Measurements from ENCODE around the gene ADAMTS3. TPM values are rescaled to one million over a fixed set of nuclear protein-coding genes. Genes with fewer than 3 reads are reported as not detected.

ADAMTS3 gene
- total RNA-seq, 1 donor from 2014 or later: 0.10 TPM

DNA sequence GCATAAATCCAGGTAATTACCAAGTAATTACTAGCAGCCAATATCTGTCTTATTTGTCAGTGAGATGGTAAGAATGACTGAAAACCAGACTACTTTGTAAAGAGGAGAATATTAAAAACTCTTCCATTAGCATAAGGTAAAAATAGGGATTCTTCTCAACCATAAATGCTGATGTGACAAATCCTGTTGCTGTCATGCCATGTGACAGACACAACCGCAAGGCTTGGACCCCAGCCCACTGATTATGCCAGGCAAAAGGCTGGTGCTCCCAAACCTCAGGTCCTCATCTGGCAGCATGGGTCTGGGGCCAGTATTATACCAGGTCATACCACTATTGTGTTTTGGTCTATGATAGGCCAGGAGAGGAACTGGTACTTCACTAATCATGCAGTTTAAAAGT, 181.1 kb downstream of the ADAMTS3 start:
- no peak for TF ChIP-seq CTCF (IDR thresholded peaks at IDR 0.05; ENCODE audit: partially characterized antibody, unreplicated experiment)

GRCh38 chr4:72383439-72383838, 185.6 kb downstream of the ADAMTS3 start:
- no peak for TF ChIP-seq CTCF (IDR thresholded peaks at IDR 0.05; ENCODE audit: partially characterized antibody, unreplicated experiment)
- H3K4me3 Mint-ChIP-seq (ENCODE audit: unreplicated experiment): no peak overlapping the region
- no peak for DNase-seq

More for the DNA sequence above, 181.1 kb downstream of the ADAMTS3 start:
- Mint-ChIP-seq H3K27me3 (ENCODE audit: unreplicated experiment) (peaks cover 1% of the 10 kb centered on the region), H3K9me3 (ENCODE audit: unreplicated experiment) (no peaks in the 10 kb centered on the region), H3K4me1 (ENCODE audit: low read depth, unreplicated experiment) (no peaks in the 10 kb centered on the region), H3K27ac (ENCODE audit: unreplicated experiment) (no peak overlapping the region), H3K36me3 (ENCODE audit: unreplicated experiment) (no peaks in the 10 kb centered on the region), H3K4me3 (ENCODE audit: unreplicated experiment) (no peak overlapping the region)
- DNase-seq: no peak

DNA sequence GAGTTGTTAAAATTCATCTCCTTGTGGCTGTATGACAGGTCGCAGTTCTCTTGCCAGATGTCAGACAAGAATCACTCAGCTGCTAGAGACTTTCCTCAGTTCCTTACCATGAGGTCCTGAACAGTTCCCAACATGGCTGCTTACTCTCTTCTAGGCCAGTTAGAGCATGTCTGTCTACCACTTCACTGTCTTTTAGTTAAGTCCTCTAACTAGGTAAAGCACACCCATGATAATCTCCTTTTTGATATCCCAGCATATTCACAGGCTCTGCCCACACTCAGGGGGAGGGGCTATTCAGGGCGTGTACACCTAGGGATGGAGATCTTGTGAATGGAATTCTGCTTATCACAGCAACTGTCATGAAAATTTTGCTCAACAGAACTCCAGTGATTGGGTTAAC, 190.1 kb downstream of the ADAMTS3 start:
- Mint-ChIP-seq H3K27me3 (ENCODE audit: unreplicated experiment) (no peaks in the 10 kb centered on the region), H3K9me3 (ENCODE audit: unreplicated experiment) (no peaks in the 10 kb centered on the region), H3K27ac (ENCODE audit: unreplicated experiment) (no peak overlapping the region), H3K4me1 (ENCODE audit: low read depth, unreplicated experiment) (no peaks in the 10 kb centered on the region), H3K4me3 (ENCODE audit: unreplicated experiment) (no peak overlapping the region), H3K36me3 (ENCODE audit: unreplicated experiment) (no peaks in the 10 kb centered on the region)
- DNase-seq: no peak
- no peak for TF ChIP-seq CTCF (IDR thresholded peaks at IDR 0.05; ENCODE audit: partially characterized antibody, unreplicated experiment)

More at GRCh38 chr4:72383439-72383838, 185.6 kb downstream of the ADAMTS3 start:
- Mint-ChIP-seq H3K4me1 (ENCODE audit: low read depth, unreplicated experiment) (no peaks in the 10 kb centered on the region), H3K36me3 (ENCODE audit: unreplicated experiment) (no peaks in the 10 kb centered on the region), H3K27ac (ENCODE audit: unreplicated experiment) (no peak overlapping the region), H3K9me3 (ENCODE audit: unreplicated experiment) (no peaks in the 10 kb centered on the region), H3K27me3 (ENCODE audit: unreplicated experiment) (no peaks in the 10 kb centered on the region)

DNA sequence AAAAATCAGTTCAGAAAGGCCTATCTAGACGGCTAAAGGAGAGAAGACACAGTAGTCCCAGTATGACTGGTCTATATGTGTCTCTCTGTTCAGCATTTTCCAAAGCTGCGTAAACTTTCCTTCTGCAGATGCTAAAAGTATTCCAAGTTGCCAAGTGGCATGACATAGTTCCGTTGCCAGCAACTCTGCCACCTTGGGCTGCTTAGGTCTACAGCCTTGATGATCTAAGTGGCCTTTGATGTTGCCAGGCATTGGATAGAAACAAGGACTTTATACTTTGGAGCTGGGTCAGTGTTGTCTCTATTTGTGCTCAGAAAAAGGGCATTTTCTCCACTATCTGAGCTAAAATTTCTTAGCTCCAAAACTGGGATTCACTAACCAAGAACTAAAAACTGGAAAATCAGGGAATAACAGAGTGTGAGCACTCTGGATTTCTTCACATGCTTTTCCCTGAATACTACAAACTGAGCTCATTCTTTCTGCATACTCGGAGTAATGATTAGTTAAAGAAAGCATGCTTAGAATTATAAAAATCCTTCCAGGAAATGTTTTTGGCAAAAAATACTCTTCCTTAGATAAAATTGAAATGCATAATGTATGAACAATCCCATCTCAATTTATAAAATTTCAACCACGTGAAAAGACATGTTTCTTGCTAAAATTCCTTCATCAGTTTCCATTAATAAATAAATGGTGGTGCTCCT, 191.4 kb downstream of the ADAMTS3 start:
- Mint-ChIP-seq H3K36me3 (ENCODE audit: unreplicated experiment) (no peaks in the 10 kb centered on the region), H3K4me3 (ENCODE audit: unreplicated experiment) (no peak overlapping the region), H3K9me3 (ENCODE audit: unreplicated experiment) (no peaks in the 10 kb centered on the region), H3K27me3 (ENCODE audit: unreplicated experiment) (no peaks in the 10 kb centered on the region), H3K4me1 (ENCODE audit: low read depth, unreplicated experiment) (no peaks in the 10 kb centered on the region), H3K27ac (ENCODE audit: unreplicated experiment) (no peak overlapping the region)
- DNase-seq: no peak
- TF ChIP-seq CTCF (IDR thresholded peaks at IDR 0.05; ENCODE audit: partially characterized antibody, unreplicated experiment): no peak

DNA sequence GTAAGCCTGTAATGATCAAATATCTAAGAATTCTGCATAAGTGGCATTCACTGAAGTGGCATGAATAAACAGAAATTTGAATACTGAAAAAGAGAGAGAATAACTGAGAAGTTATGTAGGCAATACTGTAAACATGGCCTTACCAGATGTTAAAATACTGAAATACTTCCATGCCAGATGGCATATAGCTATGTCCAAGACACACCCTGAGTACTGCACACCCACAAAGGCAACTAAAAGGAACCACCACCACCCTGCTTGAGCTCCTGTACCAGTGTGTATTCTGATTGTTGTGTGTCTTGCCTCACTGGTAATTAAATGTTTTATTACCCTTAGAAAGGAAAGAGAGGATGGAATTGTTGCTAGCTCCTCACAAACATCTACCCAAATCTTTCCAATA, 192.1 kb downstream of the ADAMTS3 start:
- H3K9me3 Mint-ChIP-seq (ENCODE audit: unreplicated experiment): no peaks in the 10 kb centered on the region
- no peak overlapping the region for H3K4me3 Mint-ChIP-seq (ENCODE audit: unreplicated experiment)
- no peak for DNase-seq
- no peak overlapping the region for H3K27ac Mint-ChIP-seq (ENCODE audit: unreplicated experiment)
- H3K4me1 Mint-ChIP-seq (ENCODE audit: low read depth, unreplicated experiment): no peaks in the 10 kb centered on the region
- H3K36me3 Mint-ChIP-seq (ENCODE audit: unreplicated experiment): no peaks in the 10 kb centered on the region
- no peaks in the 10 kb centered on the region for H3K27me3 Mint-ChIP-seq (ENCODE audit: unreplicated experiment)
- TF ChIP-seq CTCF (IDR thresholded peaks at IDR 0.05; ENCODE audit: partially characterized antibody, unreplicated experiment): no peak
